ENCODE measurements around the gene STEAP3.
A peak's percentile ranks its signal among the peaks of the same experiment; 100 is the strongest.

The STEAP3 gene

DNA sequence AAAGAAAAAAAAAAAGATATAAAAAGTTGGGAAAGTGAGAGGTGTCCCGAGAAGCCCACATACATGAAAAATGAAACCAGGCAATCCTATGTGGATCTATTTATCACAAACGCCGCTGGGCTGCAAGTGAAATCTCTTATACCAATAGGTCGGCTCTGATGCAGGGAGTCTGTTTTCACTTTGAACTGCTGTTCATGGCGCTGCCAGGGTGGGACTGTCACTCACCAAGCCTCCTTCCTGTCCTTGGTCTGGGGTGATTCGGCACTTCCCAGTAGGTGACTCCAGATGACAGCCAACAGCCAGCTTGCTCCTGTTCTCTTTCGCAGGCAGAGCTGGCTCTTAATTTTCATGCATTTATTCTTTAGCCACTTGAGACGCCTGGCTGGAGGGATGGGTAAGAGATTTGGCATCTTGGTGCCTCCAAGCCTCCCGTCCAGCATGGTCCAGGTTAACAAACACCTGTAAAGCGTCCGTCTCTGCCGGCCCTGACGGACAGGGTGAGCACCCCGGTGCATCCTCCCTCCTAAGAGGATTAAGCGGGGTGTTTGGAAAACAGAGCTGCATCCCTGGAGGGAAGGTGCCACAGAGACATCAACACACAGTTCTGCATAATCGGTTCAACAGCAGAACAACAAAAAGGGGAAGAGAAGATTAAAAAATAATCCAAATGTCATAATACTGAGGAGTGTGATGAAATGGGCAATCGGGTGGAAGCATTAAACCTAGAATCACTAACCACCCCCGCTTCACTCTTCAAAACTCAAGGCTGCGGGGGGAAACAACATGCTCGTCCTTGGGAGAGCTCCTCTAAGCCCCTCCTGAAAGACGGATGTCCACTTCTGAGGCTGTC is 58.7 kb downstream of the STEAP3 start:
- TF ChIP-seq, protein P1, sequence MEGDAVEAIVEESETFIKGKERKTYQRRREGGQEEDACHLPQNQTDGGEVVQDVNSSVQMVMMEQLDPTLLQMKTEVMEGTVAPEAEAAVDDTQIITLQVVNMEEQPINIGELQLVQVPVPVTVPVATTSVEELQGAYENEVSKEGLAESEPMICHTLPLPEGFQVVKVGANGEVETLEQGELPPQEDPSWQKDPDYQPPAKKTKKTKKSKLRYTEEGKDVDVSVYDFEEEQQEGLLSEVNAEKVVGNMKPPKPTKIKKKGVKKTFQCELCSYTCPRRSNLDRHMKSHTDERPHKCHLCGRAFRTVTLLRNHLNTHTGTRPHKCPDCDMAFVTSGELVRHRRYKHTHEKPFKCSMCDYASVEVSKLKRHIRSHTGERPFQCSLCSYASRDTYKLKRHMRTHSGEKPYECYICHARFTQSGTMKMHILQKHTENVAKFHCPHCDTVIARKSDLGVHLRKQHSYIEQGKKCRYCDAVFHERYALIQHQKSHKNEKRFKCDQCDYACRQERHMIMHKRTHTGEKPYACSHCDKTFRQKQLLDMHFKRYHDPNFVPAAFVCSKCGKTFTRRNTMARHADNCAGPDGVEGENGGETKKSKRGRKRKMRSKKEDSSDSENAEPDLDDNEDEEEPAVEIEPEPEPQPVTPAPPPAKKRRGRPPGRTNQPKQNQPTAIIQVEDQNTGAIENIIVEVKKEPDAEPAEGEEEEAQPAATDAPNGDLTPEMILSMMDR (conservative IDR thresholded peaks at IDR 0.05; ENCODE audit: control insufficient read depth, insufficient read depth, low read depth, low read length), result no peak
- H3K4me3 ChIP-seq (ENCODE audit: control insufficient read depth, low read depth, low read length), result no peak overlapping the region
- DNase-seq (ENCODE audit: low read depth), result no peak

DNA sequence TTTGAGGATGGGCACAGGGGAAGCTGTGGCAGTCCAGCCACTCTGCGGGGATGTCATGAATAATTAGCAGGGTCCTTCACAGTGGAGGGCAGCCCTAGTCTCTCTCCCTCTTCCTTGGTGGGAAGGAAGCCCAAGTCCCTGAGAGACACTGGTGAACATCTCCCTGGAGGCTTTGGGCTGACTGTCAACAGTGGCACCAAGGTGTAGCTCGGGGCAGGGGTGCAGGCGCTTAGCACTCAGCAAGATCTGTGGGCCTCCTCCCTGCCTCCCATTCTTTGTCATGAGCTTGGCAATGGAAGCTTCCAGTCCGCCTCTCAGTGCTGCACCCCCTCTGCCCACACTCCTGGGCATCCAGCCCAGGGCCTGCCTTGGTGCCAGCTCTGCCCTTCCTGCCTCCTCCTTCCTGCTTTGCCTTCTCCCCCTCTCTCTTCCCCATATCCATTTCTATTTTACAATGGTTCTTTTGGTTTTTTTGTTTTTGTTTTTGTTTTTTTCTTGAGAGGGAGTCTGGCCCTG is 59.4 kb downstream of the STEAP3 start:
- no peak for DNase-seq (ENCODE audit: low read depth)
- H3K4me3 ChIP-seq (ENCODE audit: control insufficient read depth, low read depth, low read length), result no peak overlapping the region
- TF ChIP-seq, protein P1 (conservative IDR thresholded peaks at IDR 0.05; ENCODE audit: control insufficient read depth, insufficient read depth, low read depth, low read length), result no peak

DNA sequence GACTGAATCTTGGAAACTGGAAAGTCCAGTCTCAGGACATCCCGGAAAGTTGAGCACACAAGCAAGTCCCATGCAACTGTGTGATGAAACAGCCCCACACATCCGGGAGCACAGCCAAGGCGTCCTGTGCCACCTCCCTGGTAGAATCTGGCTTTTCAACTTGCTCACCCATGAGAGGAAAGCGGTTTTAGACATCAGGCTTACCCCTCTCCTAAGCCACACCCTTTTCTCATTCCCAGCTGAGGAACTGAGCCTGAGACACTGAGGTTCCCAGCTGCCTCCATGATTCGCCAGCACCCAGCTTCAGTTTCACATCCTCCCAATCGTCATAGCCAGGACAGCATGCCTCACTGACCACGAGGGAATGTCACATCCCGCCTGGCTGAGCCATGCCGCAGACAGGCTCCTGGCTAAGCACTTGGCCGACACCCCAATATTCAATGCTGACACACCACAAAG is 60.3 kb downstream of the STEAP3 start:
- peak; percentile 92 for DNase-seq (ENCODE audit: low read depth)
- no peak overlapping the region for H3K4me3 ChIP-seq (ENCODE audit: control insufficient read depth, low read depth, low read length)
- TF ChIP-seq, protein P1 (conservative IDR thresholded peaks at IDR 0.05; ENCODE audit: control insufficient read depth, insufficient read depth, low read depth, low read length), result no peak

DNA sequence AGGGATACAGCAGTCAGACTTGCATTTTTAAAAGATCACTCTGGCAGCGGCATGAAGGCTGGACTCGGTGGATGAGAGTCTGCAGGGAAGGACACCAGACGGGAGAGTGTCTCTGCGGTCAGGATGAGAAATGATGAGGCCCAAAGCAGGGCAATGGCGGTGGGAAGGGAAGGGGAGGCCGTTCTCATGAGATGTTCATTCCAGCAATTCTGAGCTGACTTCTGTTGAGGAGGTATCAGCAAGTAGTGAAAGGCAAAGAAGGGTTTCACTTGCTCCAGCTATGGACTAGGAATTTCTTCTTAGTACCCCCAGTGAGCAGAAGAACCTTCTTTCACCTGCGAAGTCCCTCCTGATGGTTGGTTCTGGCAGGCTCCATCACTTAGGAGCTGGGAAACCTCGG is 63.0 kb downstream of the STEAP3 start:
- no peak overlapping the region for H3K4me3 ChIP-seq (ENCODE audit: control insufficient read depth, low read depth, low read length)
- DNase-seq (ENCODE audit: low read depth), result no peak
- TF ChIP-seq, protein P1 (conservative IDR thresholded peaks at IDR 0.05; ENCODE audit: control insufficient read depth, insufficient read depth, low read depth, low read length), result no peak

DNA sequence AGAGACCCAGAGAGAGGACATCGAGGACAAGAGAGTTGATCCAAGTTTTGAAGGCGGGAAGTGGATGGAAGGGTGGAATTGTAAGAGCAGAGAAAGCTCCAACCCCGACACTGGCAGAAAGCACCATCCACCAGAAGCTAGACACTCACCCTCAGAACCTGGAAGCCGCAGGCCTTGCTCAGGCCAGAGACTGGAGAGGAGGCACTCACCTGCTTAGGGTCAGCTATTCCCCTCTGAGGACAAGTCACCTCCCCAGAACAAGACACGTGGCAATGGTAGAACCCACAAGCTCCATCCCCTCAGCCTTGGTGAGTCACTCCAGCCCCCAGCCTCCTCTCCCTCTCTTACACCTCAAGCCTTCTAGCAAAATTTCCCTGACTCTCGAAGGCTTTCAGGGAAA is 64.9 kb downstream of the STEAP3 start:
- TF ChIP-seq, protein P1 (conservative IDR thresholded peaks at IDR 0.05; ENCODE audit: control insufficient read depth, insufficient read depth, low read depth, low read length), result no peak
- DNase-seq (ENCODE audit: low read depth), result no peak
- no peak overlapping the region for H3K4me3 ChIP-seq (ENCODE audit: control insufficient read depth, low read depth, low read length)

DNA sequence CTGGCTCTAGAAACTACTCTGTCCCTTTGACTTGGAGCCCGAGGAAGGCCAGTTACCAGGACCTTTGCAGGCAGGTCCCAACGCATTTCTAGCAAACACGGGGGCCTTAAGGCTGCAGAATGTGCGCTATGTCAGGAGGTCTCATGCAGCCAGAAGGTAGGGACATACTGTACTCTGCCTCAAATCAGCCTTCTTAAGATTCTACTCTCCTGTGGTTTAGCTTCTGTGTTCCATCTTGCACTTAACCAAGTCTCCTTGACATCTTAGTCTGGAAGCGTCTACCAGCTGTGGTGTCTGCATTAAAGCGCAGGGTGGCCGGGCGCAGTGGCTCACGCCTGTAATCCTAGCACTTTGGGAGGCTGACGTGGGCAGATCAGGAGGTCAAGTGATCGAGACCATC is 65.5 kb downstream of the STEAP3 start:
- no peak overlapping the region for H3K4me3 ChIP-seq (ENCODE audit: control insufficient read depth, low read depth, low read length)
- DNase-seq (ENCODE audit: low read depth), result no peak
- TF ChIP-seq, protein P1 (conservative IDR thresholded peaks at IDR 0.05; ENCODE audit: control insufficient read depth, insufficient read depth, low read depth, low read length), result no peak
